Heart left ventricle (tissue), 16 donors: ENCODE results near the gene PIP4K2C. TPM values are rescaled to one million over a fixed set of nuclear protein-coding genes. Genes with fewer than 3 reads are reported as not detected.

Source experiments
- ATAC-seq, 4 donors: fragments of 200-7000 bp; cut with Tn5 transposase; one replicate each; pipeline ENCODE4 v1.9.1; 2020 to 2022; ENCODE audit warnings: moderate library complexity in 4 of 4, mild to moderate bottlenecking in 3 of 4, moderate number of reproducible peaks in 1 of 4
- DNase-seq, 5 donors: peaks; one replicate each; pipeline ENCODE4 v3.0.0-alpha.2; 2020
- H3K27ac ChIP-seq, 12 donors: fragments of 200-600 bp; sonication (generic) in 4 of 12; one replicate each; pipeline versions ENCODE4 v1.5.0 to v1.8.0; 2016 to 2022; ENCODE audit warnings: mild to moderate bottlenecking in 2 of 12
- H3K27me3 ChIP-seq, 9 donors: fragments of 200-600 bp; sonication (generic) in 2 of 9; one replicate each; pipeline versions ENCODE4 v1.5.1 to v1.8.0; 2016 to 2022; ENCODE audit warnings: mild to moderate bottlenecking in 3 of 9
- H3K36me3 ChIP-seq, 9 donors: fragments of 200-600 bp; sonication (generic) in 2 of 9; one replicate each; pipeline versions ENCODE4 v1.5.0 to v1.8.0; 2018 to 2022; ENCODE audit warnings: mild to moderate bottlenecking in 2 of 9
- H3K4me1 ChIP-seq, 12 donors: fragments of 200-600 bp; sonication (generic) in 4 of 12; one replicate each; pipeline versions ENCODE4 v1.5.0 to v1.8.0; 2016 to 2022; ENCODE audit warnings: mild to moderate bottlenecking in 3 of 12
- H3K4me3 ChIP-seq, 12 donors: fragments of 200-600 bp; sonication (generic) in 4 of 12; one replicate each; pipeline versions ENCODE4 v1.5.0 to v1.8.0; 2017 to 2022; ENCODE audit warnings: mild to moderate bottlenecking in 9 of 12, moderate library complexity in 4 of 12
- H3K9me3 ChIP-seq, 12 donors: fragments of 200-600 bp; sonication (generic) in 4 of 12; one replicate each; pipeline versions ENCODE4 v1.5.0 to v1.8.0; 2016 to 2022; ENCODE audit warnings: mild to moderate bottlenecking in 1 of 12
- CTCF ChIP-seq, 12 donors: fragments of 200-600 bp; sonication (generic) in 4 of 12; IDR thresholded peaks; one replicate each; pipeline versions ENCODE4 v1.5.0 to v1.8.0; 2018 to 2022; ENCODE audit warnings: antibody characterized with exemption in 12 of 12, mild to moderate bottlenecking in 5 of 12
- POLR2A ChIP-seq, 2 donors: fragments of 450-650 bp; IDR thresholded peaks; one replicate each; pipeline ENCODE4 v1.6.1; 2017; ENCODE audit warnings: antibody characterized with exemption in 2 of 2, mild to moderate bottlenecking in 2 of 2, moderate library complexity in 2 of 2
- WGBS, 4 donors: extraction: QIAGEN DNeasy Blood & Tissue Kit in 2 of 4; methylation state at CpG; one replicate each; pipeline versions ENCODE4 v1.1.5 to v1.1.7; 2013 to 2018; 5-methylcytosine and 5-hydroxymethylcytosine counted together
- intact Hi-C, 10 donors: fragments of 100-400 bp; cut with DNase I; formaldehyde crosslinking; loops; one replicate each; pipeline versions ENCODE4 v1.11.1 to v1.14.2; 2022
- polyA plus RNA-seq, 2 donors: library from polyadenylated mRNA; stranded (reverse); fragments of 200-250 nt; gene quantifications; one replicate each; pipeline ENCODE4 v1.2.3, GENCODE V29; 2013
- total RNA-seq, 9 donors: library from RNA; depleted of rRNA in 2 of 9; stranded (reverse); fragments of >200 nt in 2 of 9; fragmentation: NEBNext Ultra II Directional in 3 of 9; extraction: Animal tissue kit (Norgen Biotek cat#: 25700) in 3 of 9; gene quantifications; one replicate each; pipeline versions ENCODE4 v1.1.0 to v1.2.4, GENCODE V29; 2016 to 2023
- donor health status: ischemic (EF 13 %, LVEDD 7.1; RV severe dilation, severe dysfunction).
- donor health status: healthy with polysubstance abuse.
- donor health status: DM: no; HTN: yes; CAD: no.
- donor health status: DM: no; HTN: no; CAD: no.
- donor health status: ischemic (EF 25% LVEDD 6.9; RV normal size, moderate dysfunction).
- donor health status: ischemic (EF 25% LVEDD 5.7; RV mildly dilated, moderate dysfunction).
- donor health status: healthy.
- donor health status: DM: yes; HTN: yes; CAD: no.
- donor health status: ischemic (EF 35%, LVEDD 5.7; RV mildly dilated, moderate dysfunction).
- donor health status: nonischemic (EF 11% LVEDD 7.7; RV severe dilation, severe dysfunction).
- donor health status: DM: yes; HTN: yes; CAD: no.
- donor health status: PGD.
- donor health status: ischemic (EF 29% LVEDD 5.4; RV normal size, mild dysfunction).
- donor health status: nonischemic (EF 23%, LVEDD 6.1; RV moderate dilation, normal function).

The PIP4K2C gene
- total and polyA plus RNA-seq, 11 donors, result 4.6 to 31.0 (median 17.0) TPM

GRCh38 chr12:57618966-57619433, 28.0 kb downstream of the PIP4K2C start:
- H3K4me1 ChIP-seq, result peaks cover 0 to 52% (median 21%) of the 10 kb centered on the region in 12 donors
- intact Hi-C loops, result loop anchor here in 1 of 10 donors (2.0 kb wide), 1 partner anchor 98 kb away; the partner anchor contains the start of gene DDIT3
- ATAC-seq (peak; percentile 12 to 58 (median 30)), DNase-seq (peak in 1 of 5 donors; percentile 58)
- 47 to 63% (median 55%) methylated on average over 16 of the region's 16 CpGs for WGBS, 4 donors
- no peak for TF ChIP-seq POLR2A (IDR thresholded peaks at IDR 0.05)
- no peak for TF ChIP-seq CTCF (IDR thresholded peaks at IDR 0.05)
- H3K4me3 ChIP-seq, result peak overlapping the region in 8 of 12 donors; percentile 25 to 66 (median 48)
- no peaks in the 10 kb centered on the region for H3K9me3 ChIP-seq
- peaks cover 3 to 52% (median 22%) of the 10 kb centered on the region in 9 donors for H3K27me3 ChIP-seq
- peaks cover 0 to 24% (median 10%) of the 10 kb centered on the region in 9 donors for H3K36me3 ChIP-seq
- peak overlapping the region in 9 of 12 donors; percentile 9 to 82 (median 69) for H3K27ac ChIP-seq

GRCh38 chr12:57619434-57620244, 28.6 kb downstream of the PIP4K2C start:
- Histone ChIP-seq H3K36me3 (peaks cover 0 to 19% (median 8%) of the 10 kb centered on the region in 9 donors), H3K27me3 (peaks cover 3 to 57% (median 22%) of the 10 kb centered on the region in 9 donors), H3K9me3 (no peaks in the 10 kb centered on the region), H3K4me1 (peaks cover 0 to 52% (median 19%) of the 10 kb centered on the region in 12 donors), H3K4me3 (peak overlapping the region in 11 of 12 donors; percentile 16 to 66 (median 41)), H3K27ac (peak overlapping the region in 9 of 12 donors; percentile 6 to 81 (median 59))
- peak in 2 of 4 donors; percentile 4 to 19 for ATAC-seq
- WGBS, 4 donors, result 26 to 39% (median 33%) methylated on average over 30 to 46 of the region's 46 CpGs
- TF ChIP-seq CTCF (IDR thresholded peaks at IDR 0.05), result no peak
- no peak for TF ChIP-seq POLR2A (IDR thresholded peaks at IDR 0.05)
- DNase-seq, result peak in 2 of 5 donors; percentile 52 to 59
- intact Hi-C loops, result loop anchor here in 9 of 10 donors (1.0 to 10.0 kb wide), 7 partner anchors 21 to 165 kb away; partner anchors contain the start of genes GLI1 (in 2 of the 9), INHBE (in 2 of the 9) and DDIT3 (in 1 of the 9)

GRCh38 chr12:57620245-57620935, 29.4 kb downstream of the PIP4K2C start:
- no peak for DNase-seq
- H3K4me3 ChIP-seq, result peak overlapping the region in 11 of 12 donors; percentile 20 to 66 (median 47)
- peaks cover 0 to 11% (median under 1%) of the 10 kb centered on the region in 9 donors for H3K36me3 ChIP-seq
- H3K27ac ChIP-seq, result peak overlapping the region in 4 of 12 donors; percentile 59 to 81 (median 70)
- WGBS, 4 donors, result 42 to 54% (median 46%) methylated on average over 12 to 13 of the region's 13 CpGs
- H3K4me1 ChIP-seq, result peaks cover 0 to 47% (median 19%) of the 10 kb centered on the region in 12 donors
- H3K9me3 ChIP-seq, result no peaks in the 10 kb centered on the region
- TF ChIP-seq CTCF (IDR thresholded peaks at IDR 0.05) (no peak), POLR2A (IDR thresholded peaks at IDR 0.05) (no peak)
- no peak for ATAC-seq
- intact Hi-C loops, result loop anchor here in 9 of 10 donors (1.0 to 10.0 kb wide), 6 partner anchors 22 to 166 kb away; partner anchors contain the start of genes GLI1 (in 2 of the 9) and INHBE (in 2 of the 9)
- H3K27me3 ChIP-seq, result peaks cover 3 to 61% (median 26%) of the 10 kb centered on the region in 9 donors
